ENCODE results near the gene NCKAP5. TPM values are rescaled to one million over a fixed set of nuclear protein-coding genes. Genes with fewer than 3 reads are reported as not detected.

The NCKAP5 gene
- total RNA-seq, 3 donors from 2014 or later, result 1.9 to 6.3 (median 2.3) TPM

DNA sequence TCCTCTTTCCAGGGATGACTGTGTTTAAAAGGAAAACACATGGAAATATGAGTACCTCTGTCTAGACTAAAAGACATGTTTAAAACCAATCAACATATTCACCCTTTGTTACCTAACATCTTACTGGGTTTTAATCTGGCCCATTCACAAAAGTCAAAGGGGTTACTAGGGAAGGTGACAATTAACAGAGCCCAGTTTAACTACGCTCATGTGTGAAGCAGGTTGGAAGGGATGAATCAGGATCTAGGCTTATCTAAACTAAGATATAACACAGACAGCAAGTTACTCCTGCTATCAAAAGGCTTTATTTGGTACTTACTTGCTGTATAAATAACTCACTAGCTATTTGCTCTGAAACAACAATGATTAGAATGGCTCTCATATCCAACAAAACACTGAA lies 337.0 kb downstream of the NCKAP5 start:
- TF ChIP-seq, protein P1, sequence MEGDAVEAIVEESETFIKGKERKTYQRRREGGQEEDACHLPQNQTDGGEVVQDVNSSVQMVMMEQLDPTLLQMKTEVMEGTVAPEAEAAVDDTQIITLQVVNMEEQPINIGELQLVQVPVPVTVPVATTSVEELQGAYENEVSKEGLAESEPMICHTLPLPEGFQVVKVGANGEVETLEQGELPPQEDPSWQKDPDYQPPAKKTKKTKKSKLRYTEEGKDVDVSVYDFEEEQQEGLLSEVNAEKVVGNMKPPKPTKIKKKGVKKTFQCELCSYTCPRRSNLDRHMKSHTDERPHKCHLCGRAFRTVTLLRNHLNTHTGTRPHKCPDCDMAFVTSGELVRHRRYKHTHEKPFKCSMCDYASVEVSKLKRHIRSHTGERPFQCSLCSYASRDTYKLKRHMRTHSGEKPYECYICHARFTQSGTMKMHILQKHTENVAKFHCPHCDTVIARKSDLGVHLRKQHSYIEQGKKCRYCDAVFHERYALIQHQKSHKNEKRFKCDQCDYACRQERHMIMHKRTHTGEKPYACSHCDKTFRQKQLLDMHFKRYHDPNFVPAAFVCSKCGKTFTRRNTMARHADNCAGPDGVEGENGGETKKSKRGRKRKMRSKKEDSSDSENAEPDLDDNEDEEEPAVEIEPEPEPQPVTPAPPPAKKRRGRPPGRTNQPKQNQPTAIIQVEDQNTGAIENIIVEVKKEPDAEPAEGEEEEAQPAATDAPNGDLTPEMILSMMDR (IDR thresholded peaks at IDR 0.05), result no peak
- H3K4me3 ChIP-seq, result no peak overlapping the region
- H3K4me1 ChIP-seq (ENCODE audit: low read depth), result no peaks in the 10 kb centered on the region
- ATAC-seq (no peak), DNase-seq (no peak)
- H3K36me3 ChIP-seq (ENCODE audit: low read depth), result no peaks in the 10 kb centered on the region
- no peaks in the 10 kb centered on the region for H3K9me3 ChIP-seq
- intact Hi-C loops (cut with DNase I, micrococcal nuclease), result no loop called here

DNA sequence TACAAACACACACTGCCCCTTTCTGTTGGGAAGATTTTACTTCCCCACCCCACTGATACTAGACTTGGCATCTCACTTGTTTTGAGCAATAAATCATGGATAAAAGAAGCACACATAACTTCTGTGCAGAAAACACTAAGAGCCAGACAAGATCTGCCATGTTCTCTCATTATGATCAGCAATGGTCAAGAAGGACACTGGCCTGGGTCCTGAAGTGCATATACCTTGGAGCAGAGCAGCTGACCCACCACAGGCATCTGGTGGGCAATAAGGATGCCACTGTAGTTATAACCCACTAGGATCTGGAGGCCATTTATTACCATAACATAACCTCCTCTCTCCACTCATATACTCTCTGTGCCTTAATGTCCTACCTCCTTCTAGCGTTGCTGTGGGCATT lies 338.3 kb downstream of the NCKAP5 start:
- ATAC-seq (no peak), DNase-seq (no peak)
- Histone ChIP-seq H3K36me3 (ENCODE audit: low read depth) (no peaks in the 10 kb centered on the region), H3K4me3 (no peak overlapping the region), H3K9me3 (no peaks in the 10 kb centered on the region), H3K4me1 (ENCODE audit: low read depth) (no peaks in the 10 kb centered on the region)
- TF ChIP-seq, protein P1 (IDR thresholded peaks at IDR 0.05), result no peak
- intact Hi-C loops (cut with DNase I, micrococcal nuclease), result no loop called here

DNA sequence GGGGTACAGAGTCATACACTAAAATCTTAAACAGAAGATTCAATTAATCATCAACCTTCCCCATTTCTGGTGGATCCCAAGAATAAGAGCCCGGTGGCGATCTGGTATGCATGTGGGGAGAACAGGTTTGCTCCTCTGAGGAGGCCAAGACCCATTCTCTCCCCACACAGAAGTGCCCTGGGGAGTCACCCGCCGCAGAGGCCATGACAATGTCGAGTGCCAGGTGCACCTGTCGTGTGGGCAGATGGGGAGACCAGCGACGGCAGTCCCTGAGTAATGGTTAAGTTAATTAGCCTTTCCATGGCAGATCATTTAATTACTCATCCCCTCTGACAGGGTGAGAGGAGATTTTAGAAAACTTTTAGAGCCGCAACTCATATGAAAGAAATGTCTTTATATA lies 345.0 kb downstream of the NCKAP5 start:
- intact Hi-C loops (cut with DNase I, micrococcal nuclease), result no loop called here
- Histone ChIP-seq H3K9me3 (no peaks in the 10 kb centered on the region), H3K4me3 (no peak overlapping the region), H3K4me1 (ENCODE audit: low read depth) (no peaks in the 10 kb centered on the region), H3K36me3 (ENCODE audit: low read depth) (no peaks in the 10 kb centered on the region)
- ATAC-seq, result no peak
- no peak for DNase-seq
- TF ChIP-seq, protein P1 (IDR thresholded peaks at IDR 0.05), result no peak

DNA sequence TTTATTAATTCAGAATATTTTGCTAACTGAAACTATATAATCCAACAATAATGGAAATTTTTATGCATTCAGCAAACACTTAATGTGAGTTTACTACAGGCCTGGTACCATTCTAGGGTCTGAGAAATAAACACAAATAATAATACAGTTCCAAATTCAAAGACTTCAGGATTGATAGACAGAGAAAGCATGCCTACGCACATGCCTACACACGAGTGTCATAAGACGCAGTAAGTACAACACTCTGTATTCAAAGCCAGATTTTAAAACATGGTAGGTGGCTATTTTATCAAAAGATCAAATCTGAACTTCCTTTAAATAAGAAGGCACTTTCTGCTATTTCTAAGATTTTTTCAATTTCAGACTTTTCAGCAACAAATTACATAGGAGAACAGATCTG lies 346.9 kb downstream of the NCKAP5 start:
- TF ChIP-seq, protein P1 (IDR thresholded peaks at IDR 0.05), result no peak
- ATAC-seq (no peak), DNase-seq (no peak)
- Histone ChIP-seq H3K9me3 (no peaks in the 10 kb centered on the region), H3K4me3 (no peak overlapping the region), H3K36me3 (ENCODE audit: low read depth) (no peaks in the 10 kb centered on the region), H3K4me1 (ENCODE audit: low read depth) (no peaks in the 10 kb centered on the region)
- intact Hi-C loops (cut with DNase I, micrococcal nuclease), result no loop called here

DNA sequence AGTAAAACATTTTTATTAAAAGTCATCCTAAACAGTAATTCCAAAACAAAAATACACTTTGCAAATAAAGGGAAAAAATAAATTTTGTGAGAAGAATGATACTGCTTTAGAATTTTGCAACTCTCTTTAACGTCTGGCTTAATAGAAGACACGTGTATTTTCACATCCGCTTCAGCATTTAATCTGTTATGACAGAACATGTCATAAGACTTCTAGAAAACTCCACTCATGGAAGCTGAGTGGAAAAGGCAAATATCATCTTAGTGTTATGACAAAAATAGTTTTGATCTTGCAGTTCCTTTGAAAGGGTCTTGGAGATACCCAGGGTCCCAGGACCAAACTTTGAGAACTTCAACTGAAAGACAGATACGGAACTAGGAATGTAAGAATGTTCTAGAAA lies 350.1 kb downstream of the NCKAP5 start:
- intact Hi-C loops (cut with DNase I, micrococcal nuclease), result no loop called here
- TF ChIP-seq, protein P1 (IDR thresholded peaks at IDR 0.05), result no peak
- Histone ChIP-seq H3K4me1 (ENCODE audit: low read depth) (no peaks in the 10 kb centered on the region), H3K4me3 (no peak overlapping the region), H3K9me3 (no peaks in the 10 kb centered on the region), H3K36me3 (ENCODE audit: low read depth) (no peaks in the 10 kb centered on the region)
- ATAC-seq, result no peak
- DNase-seq, result no peak

DNA sequence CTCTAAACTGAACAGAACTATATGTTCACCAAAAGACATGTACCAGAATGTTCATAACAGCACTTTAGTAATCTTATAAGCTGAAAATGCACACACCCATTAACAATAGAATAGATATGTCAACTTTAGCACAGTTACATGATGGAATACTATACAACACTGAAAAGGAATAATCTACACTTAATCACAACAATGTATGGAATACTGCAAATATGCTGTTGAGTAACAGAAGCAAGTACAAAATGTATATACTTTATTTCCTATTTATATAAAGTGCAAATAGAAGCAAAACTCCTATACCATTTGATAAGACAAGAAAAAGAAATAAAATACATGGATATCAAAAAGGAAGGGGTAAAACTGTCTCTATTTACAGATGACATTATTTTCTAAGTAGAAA lies 352.8 kb downstream of the NCKAP5 start:
- DNase-seq, result no peak
- intact Hi-C loops (cut with DNase I, micrococcal nuclease), result no loop called here
- Histone ChIP-seq H3K9me3 (no peaks in the 10 kb centered on the region), H3K4me1 (ENCODE audit: low read depth) (no peaks in the 10 kb centered on the region), H3K4me3 (no peak overlapping the region), H3K36me3 (ENCODE audit: low read depth) (no peaks in the 10 kb centered on the region)
- TF ChIP-seq, protein P1 (IDR thresholded peaks at IDR 0.05), result no peak
- no peak for ATAC-seq
